ENCODE data around the gene RSBN1.

Gene RSBN1

DNA sequence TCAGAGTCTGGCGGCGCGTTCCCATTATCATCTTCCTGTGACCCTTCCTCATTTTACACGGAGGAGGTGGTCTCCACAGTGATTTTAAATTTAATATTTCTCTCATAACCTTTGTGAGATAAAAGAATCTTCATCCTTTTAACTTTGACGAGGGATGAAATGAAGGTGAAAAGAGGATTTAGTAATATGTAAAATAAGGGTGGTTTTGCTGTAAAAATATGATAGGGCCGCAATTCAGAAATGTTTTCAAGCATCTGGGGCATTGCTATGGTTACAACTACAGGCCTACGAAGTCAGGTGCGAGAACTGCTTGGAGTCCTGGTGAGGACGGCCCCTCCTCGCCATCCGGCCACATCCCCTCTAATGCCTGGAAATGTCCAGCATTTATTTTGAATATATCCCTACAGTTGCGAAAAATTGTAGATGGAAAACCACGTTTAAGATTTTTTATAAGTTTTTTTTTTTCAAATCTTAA, 422 bp upstream of the RSBN1 start:
- no peak for DNase-seq (ENCODE audit: low read depth in 2 of 2)

GRCh38 chr1:113811156-113811887, 954 bp downstream of the RSBN1 start:
- peak in 1 of 2 experiments; percentile 25 for DNase-seq (ENCODE audit: low read depth in 2 of 2)

DNA sequence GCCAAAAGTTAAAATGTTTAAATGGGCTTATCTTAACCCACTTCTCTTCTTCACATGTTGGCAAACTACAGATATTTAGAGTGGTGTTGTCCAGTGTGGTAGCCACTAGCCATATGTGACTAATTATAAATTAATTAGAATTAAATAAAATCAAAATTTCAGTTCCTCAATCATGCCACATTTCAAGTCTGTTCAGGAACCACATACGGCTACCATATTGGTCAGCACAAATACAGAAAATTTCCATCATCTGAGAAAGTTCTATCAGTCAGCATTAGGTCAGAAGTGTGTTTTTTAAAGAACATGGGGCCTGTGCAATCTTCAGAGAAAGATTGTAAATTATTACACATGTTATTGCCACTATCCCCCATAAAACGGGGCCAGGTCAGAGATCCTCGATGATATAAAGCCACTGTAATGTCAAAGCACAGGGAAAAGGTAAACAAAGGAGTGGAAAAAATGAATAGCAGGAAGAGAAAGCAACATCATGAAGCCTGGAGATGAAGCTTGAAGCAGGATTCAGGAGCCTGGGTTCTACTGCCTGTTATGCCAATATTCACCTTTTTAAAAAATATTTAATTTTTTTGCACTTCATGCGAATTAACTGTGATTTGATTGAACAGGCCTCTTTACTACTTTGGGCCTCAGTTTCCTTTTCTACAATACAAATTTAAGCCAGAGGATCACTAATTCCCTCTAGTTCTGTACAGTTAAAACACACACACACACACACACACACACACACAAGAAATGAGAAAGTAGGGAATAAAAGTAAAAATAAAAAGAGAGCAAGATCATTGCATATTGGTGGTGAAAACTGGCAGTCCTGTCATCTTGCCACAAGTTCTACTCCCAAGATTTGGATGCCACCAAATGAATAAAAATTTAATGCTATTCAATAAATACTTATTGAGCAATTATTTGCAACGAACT, 2.3 kb downstream of the RSBN1 start:
- DNase-seq (ENCODE audit: low read depth in 2 of 2), result no peak

GRCh38 chr1:113808450-113809195, 3.7 kb downstream of the RSBN1 start:
- DNase-seq (ENCODE audit: low read depth in 2 of 2), result no peak

GRCh38 chr1:113805639-113806038, 6.6 kb downstream of the RSBN1 start:
- DNase-seq (ENCODE audit: low read depth in 2 of 2), result no peak

- no peak for DNase-seq (ENCODE audit: low read depth in 2 of 2)
Observed at GRCh38 chr1:113805256-113805531, 7.1 kb downstream of the RSBN1 start.

DNA sequence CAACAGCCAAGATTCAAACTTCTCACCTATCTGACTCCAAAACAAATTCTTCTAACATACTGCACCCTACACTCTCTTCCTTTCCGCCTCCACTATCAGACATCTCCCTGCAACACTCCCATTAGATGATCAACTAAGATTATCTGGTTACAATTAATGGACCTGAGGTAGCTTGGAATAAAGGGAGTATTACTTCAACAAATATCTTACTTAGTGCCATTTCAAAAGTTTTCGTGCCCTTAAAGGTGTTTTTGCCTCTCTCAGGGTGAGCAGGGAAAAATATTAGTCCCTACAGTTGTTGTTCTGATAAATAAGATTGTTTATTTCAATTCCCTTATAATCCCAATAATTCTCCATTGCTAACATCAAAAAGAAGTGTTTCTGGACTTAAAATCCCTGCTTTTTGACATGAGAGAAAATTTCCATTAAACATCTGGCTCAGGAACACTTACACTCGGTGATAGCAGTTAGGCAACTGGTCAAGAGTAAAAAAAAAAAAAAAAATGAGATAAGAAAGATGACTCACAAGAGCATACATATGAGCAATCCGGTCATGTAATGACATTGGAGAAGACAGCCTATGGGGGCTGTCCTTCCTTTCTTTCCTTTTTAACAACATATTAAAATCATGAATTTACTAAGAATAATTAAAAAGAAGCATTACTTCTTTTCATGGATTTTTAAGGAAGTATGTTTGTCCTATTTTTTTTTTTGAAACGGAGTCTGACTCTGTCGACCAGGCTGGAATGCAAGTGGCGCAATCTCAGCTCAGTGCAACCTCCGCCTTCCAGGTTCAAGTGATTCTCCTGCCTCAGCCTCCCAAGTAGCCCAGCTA, 7.6 kb downstream of the RSBN1 start:
- no peak for DNase-seq (ENCODE audit: low read depth in 2 of 2)

GRCh38 chr1:113802367-113803007, 9.8 kb downstream of the RSBN1 start:
- no peak for DNase-seq (ENCODE audit: low read depth in 2 of 2)

- DNase-seq (ENCODE audit: low read depth in 2 of 2), result no peak
Observed at GRCh38 chr1:113800487-113800886, 11.8 kb downstream of the RSBN1 start.

DNA sequence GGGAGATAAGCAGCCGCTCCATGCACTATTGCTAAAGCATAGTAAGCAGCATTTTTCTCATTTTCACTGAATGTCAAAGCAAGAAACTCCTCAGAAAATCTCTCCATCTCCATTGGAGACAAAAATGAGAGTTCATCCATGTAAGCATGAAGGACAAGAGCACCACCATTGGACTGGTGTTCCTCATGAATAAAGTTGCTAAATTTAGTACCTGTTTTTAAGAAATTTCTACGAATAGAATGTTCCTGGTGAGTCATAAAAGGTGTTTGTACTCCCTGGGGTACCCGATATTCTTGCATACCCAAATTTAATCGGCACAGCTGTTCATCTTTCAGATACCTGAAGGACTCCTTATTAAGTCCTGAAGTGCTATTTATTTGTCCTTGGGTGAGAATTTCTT, 14.8 kb downstream of the RSBN1 start:
- no peak for DNase-seq (ENCODE audit: low read depth in 2 of 2)

GRCh38 chr1:113793878-113794834, 18.1 kb downstream of the RSBN1 start:
- DNase-seq (ENCODE audit: low read depth in 2 of 2), result no peak

- DNase-seq (ENCODE audit: low read depth in 2 of 2), result no peak
Observed at GRCh38 chr1:113792986-113793385, 19.3 kb downstream of the RSBN1 start.

DNA sequence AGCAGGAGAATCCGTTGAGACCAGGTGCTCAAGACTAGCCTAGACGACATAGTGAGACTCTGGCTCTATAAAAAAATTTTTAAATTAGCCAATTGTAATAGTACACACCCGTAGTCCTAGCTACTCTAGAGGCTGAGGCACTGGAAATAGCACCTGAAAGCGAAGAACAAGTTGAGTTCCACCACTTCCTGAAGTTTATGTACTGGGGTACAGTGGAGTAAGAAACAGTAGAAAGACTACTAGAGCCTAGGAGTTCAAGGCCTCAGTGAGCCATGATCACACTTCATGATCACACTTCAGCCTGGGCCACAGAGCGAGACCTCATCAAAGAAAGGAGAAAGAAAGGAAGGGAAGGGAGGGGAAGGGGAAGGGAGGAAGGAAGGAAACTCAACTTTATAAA, 19.8 kb downstream of the RSBN1 start:
- no peak for DNase-seq (ENCODE audit: low read depth in 2 of 2)

DNA sequence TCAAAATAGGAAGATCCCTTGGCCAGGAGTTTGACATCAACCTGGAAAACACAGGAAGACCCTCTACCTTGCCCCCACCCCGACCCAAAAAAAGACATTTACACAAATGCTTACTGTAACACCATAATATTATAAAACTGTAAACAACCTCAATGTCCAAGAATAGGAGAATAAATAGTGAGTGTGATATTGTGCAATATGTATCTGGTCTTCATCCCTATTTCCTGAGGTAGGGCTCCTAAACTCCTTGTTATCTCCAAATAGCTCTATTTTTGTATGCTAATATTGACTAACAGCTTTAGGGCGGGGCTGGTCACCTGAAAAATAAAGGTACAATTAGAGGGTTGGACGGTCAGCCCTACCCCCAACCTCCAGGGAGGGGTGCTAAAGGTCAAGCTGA, 23.5 kb downstream of the RSBN1 start:
- DNase-seq (ENCODE audit: low read depth in 2 of 2), result no peak

GRCh38 chr1:113787663-113788062, 24.6 kb downstream of the RSBN1 start:
- DNase-seq (ENCODE audit: low read depth in 2 of 2), result no peak

DNA sequence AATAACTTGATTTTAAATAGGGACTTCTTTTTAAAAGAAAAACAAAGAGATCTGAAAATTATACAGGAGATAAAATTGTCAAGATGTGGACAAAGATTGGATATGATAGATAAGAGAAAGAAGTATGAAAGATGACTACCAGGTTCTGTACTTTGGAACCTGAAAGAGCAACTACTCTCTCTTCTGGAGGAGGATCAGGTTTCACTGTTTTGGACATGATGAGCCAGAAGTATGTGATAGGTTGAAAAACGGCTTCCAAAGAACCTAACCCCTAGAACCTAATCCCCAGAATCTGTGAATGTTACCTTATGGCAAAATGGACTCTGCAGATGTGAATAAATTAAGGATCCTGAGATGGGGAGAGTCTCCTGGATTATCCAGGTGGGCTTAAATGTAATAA, 26.2 kb downstream of the RSBN1 start:
- no peak for DNase-seq (ENCODE audit: low read depth in 2 of 2)

- peak in 1 of 2 experiments; percentile 6 for DNase-seq (ENCODE audit: low read depth in 2 of 2)
Observed at GRCh38 chr1:113784104-113784779, 28.0 kb downstream of the RSBN1 start.

DNA sequence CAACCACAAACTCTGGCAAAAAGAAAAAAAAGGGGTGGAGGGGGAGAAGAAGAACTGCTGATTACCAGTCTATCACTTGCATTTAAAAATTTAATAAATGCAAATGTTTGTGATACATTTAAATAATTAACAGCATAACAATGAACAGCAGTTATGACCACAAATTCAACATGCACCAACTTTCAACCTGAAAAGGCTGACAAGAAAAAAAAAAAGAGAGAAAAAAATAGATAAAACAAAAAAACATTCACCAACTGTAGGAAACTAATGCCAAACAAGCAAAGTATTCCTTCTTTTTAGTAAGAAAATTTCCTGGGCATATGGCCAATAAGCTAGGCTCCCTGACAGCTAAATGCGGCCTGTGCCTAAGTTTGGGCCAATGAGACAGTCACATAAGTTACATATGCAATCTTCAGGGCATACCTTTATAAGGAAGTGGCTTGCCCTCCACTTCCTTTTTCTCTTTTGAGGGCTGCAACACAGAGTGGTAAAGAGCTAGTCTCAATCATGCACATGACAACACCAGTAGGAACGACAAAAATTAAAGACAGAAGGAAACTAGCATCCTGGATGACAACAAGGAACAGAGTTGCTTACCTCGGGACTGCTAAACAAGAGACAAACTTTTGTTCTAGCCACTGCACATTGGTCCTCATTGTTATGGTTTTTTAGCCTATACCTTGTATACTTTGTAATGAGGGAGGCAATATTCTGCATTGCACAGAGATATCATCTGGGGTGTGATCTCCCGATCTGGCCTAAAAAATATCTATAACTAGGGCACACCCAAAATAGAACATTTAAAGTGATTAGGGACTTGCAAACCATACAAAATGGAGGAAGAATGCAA, 28.8 kb downstream of the RSBN1 start:
- DNase-seq (ENCODE audit: low read depth in 2 of 2), result no peak
